Measurements from ENCODE around the gene DBP.
A peak's percentile ranks its signal among the peaks of the same experiment; 100 is the strongest.

Gene DBP

DNA sequence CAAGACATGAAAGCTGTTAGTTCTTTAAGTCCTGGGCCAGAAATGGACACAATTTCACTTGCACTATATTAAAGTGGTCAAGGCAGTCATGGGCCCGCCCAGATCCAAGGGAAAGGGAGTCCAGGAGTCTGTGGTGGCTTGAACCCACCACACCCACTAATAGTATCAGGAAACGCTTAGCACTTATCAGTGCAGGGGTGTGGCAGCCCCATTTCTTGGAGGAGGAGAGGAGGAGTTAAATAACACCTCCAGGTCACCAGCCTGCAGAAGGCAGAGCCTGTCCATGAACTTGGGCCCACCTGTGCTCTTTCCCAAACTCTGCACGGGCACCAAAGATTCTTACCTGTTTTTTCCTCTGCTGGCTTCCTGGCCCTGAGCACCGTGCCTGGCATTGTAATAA lies 41.0 kb upstream of the DBP start:
- H3K4me3 ChIP-seq (ENCODE audit: low read depth, low read length), result no peak overlapping the region
- TF ChIP-seq, protein P1, sequence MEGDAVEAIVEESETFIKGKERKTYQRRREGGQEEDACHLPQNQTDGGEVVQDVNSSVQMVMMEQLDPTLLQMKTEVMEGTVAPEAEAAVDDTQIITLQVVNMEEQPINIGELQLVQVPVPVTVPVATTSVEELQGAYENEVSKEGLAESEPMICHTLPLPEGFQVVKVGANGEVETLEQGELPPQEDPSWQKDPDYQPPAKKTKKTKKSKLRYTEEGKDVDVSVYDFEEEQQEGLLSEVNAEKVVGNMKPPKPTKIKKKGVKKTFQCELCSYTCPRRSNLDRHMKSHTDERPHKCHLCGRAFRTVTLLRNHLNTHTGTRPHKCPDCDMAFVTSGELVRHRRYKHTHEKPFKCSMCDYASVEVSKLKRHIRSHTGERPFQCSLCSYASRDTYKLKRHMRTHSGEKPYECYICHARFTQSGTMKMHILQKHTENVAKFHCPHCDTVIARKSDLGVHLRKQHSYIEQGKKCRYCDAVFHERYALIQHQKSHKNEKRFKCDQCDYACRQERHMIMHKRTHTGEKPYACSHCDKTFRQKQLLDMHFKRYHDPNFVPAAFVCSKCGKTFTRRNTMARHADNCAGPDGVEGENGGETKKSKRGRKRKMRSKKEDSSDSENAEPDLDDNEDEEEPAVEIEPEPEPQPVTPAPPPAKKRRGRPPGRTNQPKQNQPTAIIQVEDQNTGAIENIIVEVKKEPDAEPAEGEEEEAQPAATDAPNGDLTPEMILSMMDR (IDR thresholded peaks at IDR 0.05; ENCODE audit: insufficient read depth, low read depth, low read length, missing control alignments), result no peak
- DNase-seq (ENCODE audit: low read depth), result no peak

DNA sequence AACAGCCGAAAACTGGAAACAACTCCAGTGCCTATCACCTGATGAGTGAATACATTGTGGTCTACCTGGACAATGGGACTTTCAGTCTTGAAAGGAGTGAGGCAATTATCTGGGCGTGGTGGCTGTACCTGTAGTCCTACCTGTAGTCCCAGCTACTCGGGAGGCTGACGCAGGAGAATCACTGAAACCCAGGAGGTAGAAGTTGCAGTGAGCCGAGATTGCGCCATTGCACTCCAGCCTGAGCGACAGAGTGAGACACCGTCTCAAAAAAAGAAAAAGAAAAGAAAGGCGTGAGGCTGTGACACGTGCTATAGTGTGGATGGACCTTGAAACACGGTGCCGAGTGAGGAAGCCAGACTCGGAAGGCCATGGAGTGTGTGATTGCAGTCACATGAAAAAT lies 39.7 kb upstream of the DBP start:
- DNase-seq (ENCODE audit: low read depth), result no peak
- no peak overlapping the region for H3K4me3 ChIP-seq (ENCODE audit: low read depth, low read length)
- TF ChIP-seq, protein P1 (IDR thresholded peaks at IDR 0.05; ENCODE audit: insufficient read depth, low read depth, low read length, missing control alignments), result no peak

DNA sequence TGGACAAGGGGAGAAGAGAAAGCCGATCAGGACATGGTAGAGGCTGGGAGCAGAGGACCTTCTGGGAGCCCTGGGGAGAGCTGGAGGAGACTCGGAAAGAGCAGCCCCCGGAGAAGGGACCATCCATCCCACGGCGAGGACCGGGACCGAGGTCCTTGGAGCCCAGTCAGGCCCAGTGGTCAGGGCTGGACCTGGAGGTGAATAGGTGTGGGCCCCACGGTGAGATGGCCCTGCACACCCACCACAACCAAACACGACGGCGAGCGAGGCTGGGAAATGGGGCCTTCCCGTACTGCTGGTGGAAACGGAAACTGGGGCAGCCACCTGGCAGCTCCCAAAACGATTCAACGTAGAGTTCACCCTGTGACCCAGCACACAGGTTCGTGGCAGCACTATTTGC lies 39.3 kb upstream of the DBP start:
- TF ChIP-seq, protein P1 (IDR thresholded peaks at IDR 0.05; ENCODE audit: insufficient read depth, low read depth, low read length, missing control alignments), result no peak
- H3K4me3 ChIP-seq (ENCODE audit: low read depth, low read length), result no peak overlapping the region
- DNase-seq (ENCODE audit: low read depth), result no peak

DNA sequence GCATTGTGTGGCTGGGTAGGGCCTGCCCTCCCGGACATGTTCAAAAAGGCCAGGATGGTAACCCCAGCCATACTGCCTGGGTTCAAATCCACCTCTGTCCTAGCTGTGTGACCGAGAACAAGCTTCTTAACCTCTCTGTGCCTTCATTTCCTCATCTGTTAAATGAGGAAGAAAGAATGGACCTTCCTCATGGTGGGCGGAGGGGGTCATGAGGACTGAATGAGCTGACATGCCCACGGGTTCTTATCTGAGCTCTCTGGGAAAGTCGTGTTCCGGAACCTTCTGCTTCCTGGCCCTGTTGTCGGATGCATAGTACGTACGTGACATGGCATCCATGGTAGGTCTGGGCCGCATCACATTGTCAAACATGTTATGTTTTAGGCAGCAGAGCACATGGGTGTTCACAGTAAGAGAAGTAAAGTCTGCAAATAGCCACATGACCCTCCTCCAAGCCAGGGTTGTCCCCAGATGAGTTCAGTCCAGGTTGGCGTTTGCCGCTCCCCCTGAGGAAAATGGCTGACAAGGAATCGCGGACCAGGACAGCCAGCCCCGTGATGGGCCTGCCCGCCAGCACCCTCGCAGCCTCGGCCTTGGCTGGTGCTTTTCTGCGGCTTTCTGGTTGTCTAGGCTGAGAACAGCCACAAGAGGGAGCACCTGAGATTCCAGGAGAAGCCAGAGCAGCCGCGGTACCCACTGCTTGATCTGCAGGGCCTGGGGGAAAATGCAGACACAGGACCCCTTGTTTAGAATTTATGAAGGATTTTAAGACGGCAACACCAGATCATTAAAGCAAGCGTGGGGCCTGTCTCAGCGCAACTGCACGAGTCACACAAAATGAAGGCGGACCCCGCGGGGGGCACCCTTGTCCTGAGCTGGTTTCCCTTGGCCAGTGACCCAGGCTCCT lies 38.0 kb upstream of the DBP start:
- DNase-seq (ENCODE audit: low read depth), result peak; percentile 82
- H3K4me3 ChIP-seq (ENCODE audit: low read depth, low read length), result no peak overlapping the region
- TF ChIP-seq, protein P1 (IDR thresholded peaks at IDR 0.05; ENCODE audit: insufficient read depth, low read depth, low read length, missing control alignments), result peak; percentile 89

DNA sequence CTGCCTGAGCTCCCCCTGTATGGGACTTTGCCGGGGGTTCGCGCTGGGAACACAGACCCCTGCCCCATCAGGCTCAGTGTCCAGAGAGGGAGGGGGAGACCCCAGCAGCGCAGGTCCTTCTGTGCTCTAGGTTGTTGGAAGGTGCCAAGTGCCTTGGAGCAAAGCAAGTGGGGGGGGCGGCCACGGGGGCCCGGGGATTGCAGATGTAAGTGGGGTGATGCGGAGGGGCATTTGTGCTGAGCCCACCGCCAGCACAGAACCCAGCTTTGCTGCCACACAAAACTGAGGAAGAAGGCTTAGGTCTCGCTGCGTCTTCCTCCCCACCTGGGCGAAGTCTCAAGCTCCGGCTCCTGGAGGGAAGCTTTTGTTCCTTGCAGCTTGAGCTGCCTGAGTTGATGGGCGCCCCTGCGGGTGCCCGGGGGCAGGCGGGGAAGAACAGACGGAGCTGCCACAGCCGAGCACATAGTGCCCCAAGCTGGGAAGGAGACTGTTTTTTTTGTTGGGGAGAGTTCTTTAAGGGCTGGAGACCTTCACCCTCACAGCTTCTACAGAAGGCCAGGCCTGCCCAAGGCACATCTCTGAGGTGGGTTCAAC lies 37.1 kb upstream of the DBP start:
- TF ChIP-seq, protein P1 (IDR thresholded peaks at IDR 0.05; ENCODE audit: insufficient read depth, low read depth, low read length, missing control alignments), result no peak
- H3K4me3 ChIP-seq (ENCODE audit: low read depth, low read length), result no peak overlapping the region
- DNase-seq (ENCODE audit: low read depth), result no peak

DNA sequence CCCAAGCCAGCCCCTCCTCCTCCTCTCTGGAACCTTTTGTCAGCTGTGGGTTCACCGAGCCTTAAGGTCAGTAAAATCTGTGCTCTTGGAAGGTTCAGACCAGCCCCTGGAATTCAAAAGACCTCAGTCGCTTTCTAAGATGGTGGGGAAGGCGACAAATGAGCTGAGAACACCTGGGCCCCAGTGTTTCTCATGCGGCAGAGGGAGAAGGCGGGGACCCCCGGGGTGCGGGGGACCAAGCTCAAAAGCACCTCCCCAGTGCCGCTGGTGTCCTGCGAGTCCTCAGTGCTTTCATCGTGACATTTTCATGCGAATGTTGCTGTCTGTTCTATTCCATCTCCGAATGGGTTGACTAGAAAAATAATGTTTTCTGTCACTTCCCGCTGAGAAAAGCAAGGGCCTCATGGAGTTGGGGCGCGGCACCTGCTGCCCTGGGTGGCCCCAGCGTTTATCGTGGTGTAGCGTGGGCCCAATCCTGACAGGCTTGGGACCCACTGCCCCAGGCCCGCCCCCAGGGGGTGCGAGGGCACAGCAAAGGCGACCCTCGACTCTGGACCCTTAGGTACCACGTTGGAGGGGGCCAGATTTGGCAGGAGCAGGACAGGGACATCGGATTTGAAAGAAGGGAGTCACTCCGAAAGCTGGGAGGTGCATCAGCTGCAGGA lies 36.4 kb upstream of the DBP start:
- no peak for DNase-seq (ENCODE audit: low read depth)
- no peak overlapping the region for H3K4me3 ChIP-seq (ENCODE audit: low read depth, low read length)
- TF ChIP-seq, protein P1 (IDR thresholded peaks at IDR 0.05; ENCODE audit: insufficient read depth, low read depth, low read length, missing control alignments), result no peak

All from GM12865 (cell line).